Measurements from ENCODE around the gene STRADA. TPM values are rescaled to one million over a fixed set of nuclear protein-coding genes. Genes with fewer than 3 reads are reported as not detected.

STRADA gene
- total and polyA plus RNA-seq, 2 experiments from 2014 or later: 19.9 to 24.4 TPM

DNA sequence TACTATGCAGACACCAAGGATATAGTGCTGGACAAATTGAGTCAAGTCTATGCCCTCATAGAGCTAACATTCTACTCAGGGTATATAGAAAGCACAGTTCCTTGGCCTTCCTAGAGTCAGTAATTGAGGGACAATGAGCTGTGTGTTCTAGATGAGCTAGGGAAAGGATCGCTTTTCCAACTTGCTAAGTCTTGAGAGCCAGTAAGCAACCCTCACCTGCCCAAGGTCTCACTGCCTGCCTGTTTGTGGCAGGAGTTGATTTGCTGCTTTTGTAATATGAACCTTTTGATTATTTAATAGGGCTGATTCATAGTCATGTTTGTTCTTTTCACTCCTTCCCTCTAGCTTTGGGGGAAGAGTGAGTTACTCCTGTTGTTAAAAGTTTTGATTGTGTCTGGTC is 38.9 kb upstream of the STRADA start:
- TF ChIP-seq, protein P1, sequence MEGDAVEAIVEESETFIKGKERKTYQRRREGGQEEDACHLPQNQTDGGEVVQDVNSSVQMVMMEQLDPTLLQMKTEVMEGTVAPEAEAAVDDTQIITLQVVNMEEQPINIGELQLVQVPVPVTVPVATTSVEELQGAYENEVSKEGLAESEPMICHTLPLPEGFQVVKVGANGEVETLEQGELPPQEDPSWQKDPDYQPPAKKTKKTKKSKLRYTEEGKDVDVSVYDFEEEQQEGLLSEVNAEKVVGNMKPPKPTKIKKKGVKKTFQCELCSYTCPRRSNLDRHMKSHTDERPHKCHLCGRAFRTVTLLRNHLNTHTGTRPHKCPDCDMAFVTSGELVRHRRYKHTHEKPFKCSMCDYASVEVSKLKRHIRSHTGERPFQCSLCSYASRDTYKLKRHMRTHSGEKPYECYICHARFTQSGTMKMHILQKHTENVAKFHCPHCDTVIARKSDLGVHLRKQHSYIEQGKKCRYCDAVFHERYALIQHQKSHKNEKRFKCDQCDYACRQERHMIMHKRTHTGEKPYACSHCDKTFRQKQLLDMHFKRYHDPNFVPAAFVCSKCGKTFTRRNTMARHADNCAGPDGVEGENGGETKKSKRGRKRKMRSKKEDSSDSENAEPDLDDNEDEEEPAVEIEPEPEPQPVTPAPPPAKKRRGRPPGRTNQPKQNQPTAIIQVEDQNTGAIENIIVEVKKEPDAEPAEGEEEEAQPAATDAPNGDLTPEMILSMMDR (IDR thresholded peaks at IDR 0.05; ENCODE audit: poor library complexity): no peak
- TF ChIP-seq EZH2 (IDR thresholded peaks at IDR 0.05; ENCODE audit: borderline replicate concordance) (no peak), EZH2phosphoT487 (IDR thresholded peaks at IDR 0.05; ENCODE audit: low read depth, severe bottlenecking, unreplicated experiment) (no peak)
- Histone ChIP-seq H3K4me3 (no peak overlapping the region), H3K4me1 (ENCODE audit: insufficient read depth) (no peaks in the 10 kb centered on the region), H3K9me3 (ENCODE audit: low read depth) (no peaks in the 10 kb centered on the region), H3K27ac (no peak overlapping the region), H4K20me1 (ENCODE audit: insufficient read depth, poor library complexity, severe bottlenecking) (peaks cover 97% of the 10 kb centered on the region), H3K79me2 (peaks cover 100% of the 10 kb centered on the region), H3K36me3 (replicated peaks; ENCODE audit: insufficient read depth, low read depth) (no peaks in the 10 kb centered on the region), H3K4me2 (no peak overlapping the region), H3K9me2 (replicated peaks; ENCODE audit: insufficient read depth) (no peaks in the 10 kb centered on the region), H2AFZ (no peak overlapping the region), H3K27me3 (no peaks in the 10 kb centered on the region)
- 91% methylated on average over 1 of the region's 1 CpG for WGBS (ENCODE audit: low lambda C conversion rate, missing lambda C conversion rate)
- no peak for DNase-seq (ENCODE audit: low spot score)

DNA sequence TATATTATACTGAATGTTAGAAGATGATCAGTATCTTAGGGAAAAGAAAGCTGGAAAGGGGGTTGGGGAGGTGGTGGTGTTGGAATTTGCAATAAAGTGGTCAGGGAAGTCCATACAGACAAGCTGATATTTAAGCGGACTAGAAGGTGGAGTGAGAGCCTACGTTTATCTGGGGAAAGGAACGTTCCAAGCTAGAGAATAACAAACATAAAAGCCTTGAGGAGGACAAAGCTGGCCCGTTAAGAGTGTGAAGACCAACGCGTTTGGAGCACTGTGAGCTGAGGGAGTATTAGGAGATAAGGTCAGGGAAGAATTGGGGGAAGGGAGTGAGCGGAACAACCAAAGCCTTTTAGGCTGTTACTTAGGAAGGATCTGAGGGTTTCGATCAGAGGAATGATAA is 33.8 kb upstream of the STRADA start:
- 17% methylated on average over 8 of the region's 8 CpGs for WGBS (ENCODE audit: low lambda C conversion rate, missing lambda C conversion rate)
- H4K20me1 ChIP-seq (ENCODE audit: insufficient read depth, poor library complexity, severe bottlenecking): peaks cover 57% of the 10 kb centered on the region
- no peaks in the 10 kb centered on the region for H3K27me3 ChIP-seq
- H3K79me2 ChIP-seq: peaks cover 86% of the 10 kb centered on the region
- peak overlapping the region; percentile 56 for H3K4me3 ChIP-seq
- DNase-seq (ENCODE audit: low spot score): no peak
- H3K9me2 ChIP-seq (replicated peaks; ENCODE audit: insufficient read depth): no peaks in the 10 kb centered on the region
- H2AFZ ChIP-seq: no peak overlapping the region
- peaks cover 6% of the 10 kb centered on the region for H3K4me1 ChIP-seq (ENCODE audit: insufficient read depth)
- H3K27ac ChIP-seq: peak overlapping the region; percentile 96
- H3K4me2 ChIP-seq: peak overlapping the region; percentile 73
- H3K9me3 ChIP-seq (ENCODE audit: low read depth): no peaks in the 10 kb centered on the region
- no peak for TF ChIP-seq EZH2 (IDR thresholded peaks at IDR 0.05; ENCODE audit: borderline replicate concordance)
- no peak for TF ChIP-seq EZH2phosphoT487 (IDR thresholded peaks at IDR 0.05; ENCODE audit: low read depth, severe bottlenecking, unreplicated experiment)
- TF ChIP-seq, protein P1 (IDR thresholded peaks at IDR 0.05; ENCODE audit: poor library complexity): no peak
- no peaks in the 10 kb centered on the region for H3K36me3 ChIP-seq (replicated peaks; ENCODE audit: insufficient read depth, low read depth)

DNA sequence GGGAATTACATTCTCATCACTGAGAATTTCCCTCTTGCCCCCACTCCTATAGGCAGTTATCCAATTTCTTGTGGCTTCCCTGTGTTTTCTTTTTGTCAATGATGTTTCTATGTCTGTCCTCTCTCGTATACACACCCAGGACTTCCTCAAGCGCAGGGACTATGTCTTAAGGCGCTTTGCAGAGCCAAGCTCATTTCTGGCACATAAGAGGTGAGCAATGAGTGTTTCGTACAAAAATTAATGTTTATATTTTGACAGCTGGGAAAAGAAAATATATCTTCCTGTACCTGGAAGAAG is 33.3 kb upstream of the STRADA start:
- Histone ChIP-seq H3K9me3 (ENCODE audit: low read depth) (no peaks in the 10 kb centered on the region), H3K4me2 (peak overlapping the region; percentile 73), H3K4me1 (ENCODE audit: insufficient read depth) (peaks cover 6% of the 10 kb centered on the region), H3K4me3 (peak overlapping the region; percentile 56), H3K79me2 (peaks cover 86% of the 10 kb centered on the region), H4K20me1 (ENCODE audit: insufficient read depth, poor library complexity, severe bottlenecking) (peaks cover 52% of the 10 kb centered on the region), H3K9me2 (replicated peaks; ENCODE audit: insufficient read depth) (no peaks in the 10 kb centered on the region), H3K27ac (peak overlapping the region; percentile 96), H3K27me3 (no peaks in the 10 kb centered on the region), H3K36me3 (replicated peaks; ENCODE audit: insufficient read depth, low read depth) (no peaks in the 10 kb centered on the region), H2AFZ (no peak overlapping the region)
- TF ChIP-seq, protein P1 (IDR thresholded peaks at IDR 0.05; ENCODE audit: poor library complexity): no peak
- TF ChIP-seq EZH2phosphoT487 (IDR thresholded peaks at IDR 0.05; ENCODE audit: low read depth, severe bottlenecking, unreplicated experiment) (no peak), EZH2 (IDR thresholded peaks at IDR 0.05; ENCODE audit: borderline replicate concordance) (no peak)
- DNase-seq (ENCODE audit: low spot score): no peak
- WGBS (ENCODE audit: low lambda C conversion rate, missing lambda C conversion rate): 4% methylated on average over 4 of the region's 4 CpGs
